ENCODE results near the gene IRF6.

DNA sequence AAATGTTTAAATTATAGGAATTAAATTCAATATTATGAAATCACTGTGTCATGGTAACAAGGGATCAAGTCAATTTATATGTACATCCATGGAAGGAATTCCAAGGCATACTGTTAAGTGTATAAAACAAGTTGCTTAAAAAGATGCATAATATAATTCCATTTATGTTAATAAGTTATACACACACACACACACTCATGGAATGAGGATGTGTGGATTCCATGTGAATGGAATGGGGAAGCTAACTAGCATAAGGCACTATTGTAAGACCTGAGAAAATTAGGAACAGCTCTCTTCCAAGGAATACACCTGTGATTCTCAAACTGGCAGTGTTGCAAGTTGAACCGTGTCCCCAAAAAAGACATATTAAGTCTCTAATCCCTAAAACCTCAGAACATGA lies 67.7 kb downstream of the IRF6 start:
- TF ChIP-seq CTCF (IDR thresholded peaks at IDR 0.05) (no peak), POLR2AphosphoS5 (IDR thresholded peaks at IDR 0.05) (no peak)
